ENCODE data around the gene STX2.

DNA sequence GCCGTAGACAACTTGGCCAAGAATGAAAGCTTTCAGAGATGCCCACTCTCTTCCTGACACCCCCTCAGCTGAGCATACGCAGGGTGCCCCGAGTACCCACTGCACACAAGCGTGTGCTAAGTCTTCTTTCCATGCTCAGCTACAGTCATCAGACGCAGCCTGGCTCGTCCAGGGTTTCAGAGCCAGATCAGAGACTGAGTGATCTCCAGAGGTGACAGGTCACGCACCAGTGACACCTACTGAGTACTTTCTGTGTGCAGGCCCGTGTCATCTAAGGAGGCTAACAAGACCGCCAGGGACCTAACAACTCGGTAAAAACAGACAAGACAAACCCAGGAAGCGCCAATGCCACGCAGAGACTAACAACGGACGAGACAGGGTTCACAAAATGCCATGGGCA is 25.1 kb downstream of the STX2 start:
- TF ChIP-seq, protein P1, sequence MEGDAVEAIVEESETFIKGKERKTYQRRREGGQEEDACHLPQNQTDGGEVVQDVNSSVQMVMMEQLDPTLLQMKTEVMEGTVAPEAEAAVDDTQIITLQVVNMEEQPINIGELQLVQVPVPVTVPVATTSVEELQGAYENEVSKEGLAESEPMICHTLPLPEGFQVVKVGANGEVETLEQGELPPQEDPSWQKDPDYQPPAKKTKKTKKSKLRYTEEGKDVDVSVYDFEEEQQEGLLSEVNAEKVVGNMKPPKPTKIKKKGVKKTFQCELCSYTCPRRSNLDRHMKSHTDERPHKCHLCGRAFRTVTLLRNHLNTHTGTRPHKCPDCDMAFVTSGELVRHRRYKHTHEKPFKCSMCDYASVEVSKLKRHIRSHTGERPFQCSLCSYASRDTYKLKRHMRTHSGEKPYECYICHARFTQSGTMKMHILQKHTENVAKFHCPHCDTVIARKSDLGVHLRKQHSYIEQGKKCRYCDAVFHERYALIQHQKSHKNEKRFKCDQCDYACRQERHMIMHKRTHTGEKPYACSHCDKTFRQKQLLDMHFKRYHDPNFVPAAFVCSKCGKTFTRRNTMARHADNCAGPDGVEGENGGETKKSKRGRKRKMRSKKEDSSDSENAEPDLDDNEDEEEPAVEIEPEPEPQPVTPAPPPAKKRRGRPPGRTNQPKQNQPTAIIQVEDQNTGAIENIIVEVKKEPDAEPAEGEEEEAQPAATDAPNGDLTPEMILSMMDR (IDR thresholded peaks at IDR 0.05; ENCODE audit: insufficient read depth, low read depth, low read length): no peak
- TF ChIP-seq EZH2 (IDR thresholded peaks at IDR 0.05; ENCODE audit: insufficient read depth, low read length): no peak
